GM12878 (cell line): ENCODE results near the gene PPRC1. TPM values are rescaled to one million over a fixed set of nuclear protein-coding genes. Genes with fewer than 3 reads are reported as not detected.

ENCODE experiments used
- GABPA ChIP-seq: IDR thresholded peaks from 2 replicates; pipeline ENCODE4 v1.6.1; 2014; ENCODE audit warnings: antibody characterized with exemption, low read depth, mild to moderate bottlenecking, inconsistent platforms
- MEF2B ChIP-seq: fragments of 450-650 bp; IDR thresholded peaks from 2 replicates; pipeline ENCODE4 v1.6.1; 2018; ENCODE audit warnings: mild to moderate bottlenecking, moderate library complexity; ENCODE audit not compliant: partially characterized antibody, poor library complexity, severe bottlenecking
- NRF1 ChIP-seq: conservative IDR thresholded peaks from 2 replicates; pipeline ENCODE4 v1.6.1; 2011; ENCODE audit warnings: mild to moderate bottlenecking, low read depth, low read length, improper control_type of control experiment
- PML ChIP-seq: IDR thresholded peaks from 2 replicates; pipeline ENCODE4 v1.6.1; 2012; ENCODE audit warnings: low read length, inconsistent platforms
- TCF3 ChIP-seq: IDR thresholded peaks from 2 replicates; pipeline ENCODE4 v1.6.1; 2012; ENCODE audit warnings: low read depth, mild to moderate bottlenecking, low read length, borderline replicate concordance; ENCODE audit not compliant: insufficient read depth
- polyA plus RNA-seq, 11 experiments: library from polyadenylated mRNA; depleted of rRNA in 4 of 11; unstranded in 6 of 11; stranded (reverse) in 5 of 11; fragments of >200 nt; fragmentation: Nextera tagmentation in 4 of 11; fragmentation: Illumina TruSeq in 1 of 11; extraction: Ambion mirVana in 4 of 11; extraction: Trizol in 1 of 11; gene quantifications; 1 replicate in 1 of 11; 2 replicates in 10 of 11; pipeline versions ENCODE4 v1.2.1 to v1.2.3, GENCODE V29; 2011 to 2016; ENCODE audit warnings: inconsistent platforms in 2 of 11, missing spikeins in 2 of 11, low read depth in 1 of 11
- total RNA-seq, 4 experiments: library from RNA; depleted of rRNA in 3 of 4; stranded (reverse); fragments of >200 nt in 3 of 4; fragmentation: Illumina TruSeq in 1 of 4; extraction: Trizol in 1 of 4; gene quantifications; 2 replicates each; pipeline versions ENCODE4 v1.2.1 to v1.2.3, GENCODE V29; 2013 to 2021
- TF ChIP-seq, protein P1 (sequence below): IDR thresholded peaks from 2 replicates; pipeline ENCODE4 v1.6.1; 2012; ENCODE audit warnings: low read depth, low read length, improper control_type of control experiment
- TF ChIP-seq, protein P2 (sequence below): fragments of 450-650 bp; IDR thresholded peaks from 2 replicates; pipeline ENCODE4 v1.6.1; 2017; ENCODE audit warnings: borderline replicate concordance
- TF ChIP-seq, protein P3 (sequence below): fragments of 450-650 bp; IDR thresholded peaks from 2 replicates; pipeline ENCODE4 v1.6.1; 2016; ENCODE audit warnings: mild to moderate bottlenecking
- TF ChIP-seq, protein P4 (sequence below): IDR thresholded peaks from 2 replicates; pipeline ENCODE4 v1.6.1; 2011; ENCODE audit warnings: low read depth, low read length, improper control_type of control experiment, borderline replicate concordance

PPRC1 gene
- total and polyA plus RNA-seq, 10 of the 15 experiments (the other 5 are each of a cell fraction or from before 2014, with no cell fraction given): 13.1 to 69.8 (median 32.4) TPM

DNA sequence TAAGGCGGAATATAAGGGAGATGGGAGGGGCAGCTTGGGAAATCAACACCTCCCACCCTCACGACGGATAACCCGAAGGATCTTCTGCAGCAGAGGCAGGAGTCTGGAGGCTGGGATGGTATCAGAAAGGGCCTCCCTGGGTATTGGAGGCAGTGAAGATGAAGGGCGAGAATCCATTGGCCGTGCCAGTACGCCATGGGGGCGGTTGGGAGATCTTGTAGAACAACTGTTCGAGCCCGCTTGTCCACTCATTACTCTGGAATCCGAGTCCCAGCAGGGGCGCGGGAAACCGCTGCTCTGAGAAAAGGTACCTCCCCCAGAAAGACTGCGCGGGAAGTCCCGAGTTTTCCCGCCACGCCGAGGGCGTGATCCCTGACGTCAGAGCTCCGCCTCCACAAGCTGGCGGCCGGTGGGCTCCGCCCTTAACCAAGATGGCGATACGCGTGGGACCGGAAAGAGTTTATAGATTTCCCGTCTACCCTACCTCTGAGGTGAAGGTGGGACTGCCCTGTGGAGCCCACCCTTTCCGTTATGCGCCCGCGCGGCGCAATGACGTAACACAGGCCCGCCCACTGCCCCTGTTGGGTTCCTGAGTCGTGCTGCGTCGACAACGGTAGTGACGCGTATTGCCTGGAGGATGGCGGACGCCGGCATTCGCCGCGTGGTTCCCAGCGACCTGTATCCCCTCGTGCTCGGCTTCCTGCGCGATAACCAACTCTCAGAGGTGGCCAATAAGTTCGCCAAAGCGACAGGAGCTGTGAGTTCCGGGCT lies 19.1 kb downstream of the PPRC1 start, which contains the start of gene NOLC1 (continued):
- TF ChIP-seq, protein P1, sequence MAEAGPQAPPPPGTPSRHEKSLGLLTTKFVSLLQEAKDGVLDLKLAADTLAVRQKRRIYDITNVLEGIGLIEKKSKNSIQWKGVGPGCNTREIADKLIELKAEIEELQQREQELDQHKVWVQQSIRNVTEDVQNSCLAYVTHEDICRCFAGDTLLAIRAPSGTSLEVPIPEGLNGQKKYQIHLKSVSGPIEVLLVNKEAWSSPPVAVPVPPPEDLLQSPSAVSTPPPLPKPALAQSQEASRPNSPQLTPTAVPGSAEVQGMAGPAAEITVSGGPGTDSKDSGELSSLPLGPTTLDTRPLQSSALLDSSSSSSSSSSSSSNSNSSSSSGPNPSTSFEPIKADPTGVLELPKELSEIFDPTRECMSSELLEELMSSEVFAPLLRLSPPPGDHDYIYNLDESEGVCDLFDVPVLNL: peak; percentile 97
- TF ChIP-seq NRF1: 0 out of 2 replicates have a peak, but pooled peaks have one; percentile 16
- TF ChIP-seq, protein P2, sequence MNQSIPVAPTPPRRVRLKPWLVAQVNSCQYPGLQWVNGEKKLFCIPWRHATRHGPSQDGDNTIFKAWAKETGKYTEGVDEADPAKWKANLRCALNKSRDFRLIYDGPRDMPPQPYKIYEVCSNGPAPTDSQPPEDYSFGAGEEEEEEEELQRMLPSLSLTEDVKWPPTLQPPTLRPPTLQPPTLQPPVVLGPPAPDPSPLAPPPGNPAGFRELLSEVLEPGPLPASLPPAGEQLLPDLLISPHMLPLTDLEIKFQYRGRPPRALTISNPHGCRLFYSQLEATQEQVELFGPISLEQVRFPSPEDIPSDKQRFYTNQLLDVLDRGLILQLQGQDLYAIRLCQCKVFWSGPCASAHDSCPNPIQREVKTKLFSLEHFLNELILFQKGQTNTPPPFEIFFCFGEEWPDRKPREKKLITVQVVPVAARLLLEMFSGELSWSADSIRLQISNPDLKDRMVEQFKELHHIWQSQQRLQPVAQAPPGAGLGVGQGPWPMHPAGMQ: no peak
- TF ChIP-seq GABPA: peak; percentile 94
- no peak for TF ChIP-seq MEF2B
- TF ChIP-seq TCF3: peak; percentile 50; the same call in 1 of the 2 replicates
- TF ChIP-seq PML: peak; percentile 89
- TF ChIP-seq, protein P3, sequence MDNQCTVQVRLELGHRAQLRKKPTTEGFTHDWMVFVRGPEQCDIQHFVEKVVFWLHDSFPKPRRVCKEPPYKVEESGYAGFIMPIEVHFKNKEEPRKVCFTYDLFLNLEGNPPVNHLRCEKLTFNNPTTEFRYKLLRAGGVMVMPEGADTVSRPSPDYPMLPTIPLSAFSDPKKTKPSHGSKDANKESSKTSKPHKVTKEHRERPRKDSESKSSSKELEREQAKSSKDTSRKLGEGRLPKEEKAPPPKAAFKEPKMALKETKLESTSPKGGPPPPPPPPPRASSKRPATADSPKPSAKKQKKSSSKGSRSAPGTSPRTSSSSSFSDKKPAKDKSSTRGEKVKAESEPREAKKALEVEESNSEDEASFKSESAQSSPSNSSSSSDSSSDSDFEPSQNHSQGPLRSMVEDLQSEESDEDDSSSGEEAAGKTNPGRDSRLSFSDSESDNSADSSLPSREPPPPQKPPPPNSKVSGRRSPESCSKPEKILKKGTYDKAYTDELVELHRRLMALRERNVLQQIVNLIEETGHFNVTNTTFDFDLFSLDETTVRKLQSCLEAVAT: peak; percentile 52; the same call in 1 of the 2 replicates
- TF ChIP-seq, protein P4, sequence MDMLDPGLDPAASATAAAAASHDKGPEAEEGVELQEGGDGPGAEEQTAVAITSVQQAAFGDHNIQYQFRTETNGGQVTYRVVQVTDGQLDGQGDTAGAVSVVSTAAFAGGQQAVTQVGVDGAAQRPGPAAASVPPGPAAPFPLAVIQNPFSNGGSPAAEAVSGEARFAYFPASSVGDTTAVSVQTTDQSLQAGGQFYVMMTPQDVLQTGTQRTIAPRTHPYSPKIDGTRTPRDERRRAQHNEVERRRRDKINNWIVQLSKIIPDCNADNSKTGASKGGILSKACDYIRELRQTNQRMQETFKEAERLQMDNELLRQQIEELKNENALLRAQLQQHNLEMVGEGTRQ: no peak
